Erythroblast (primary cell): ENCODE results near the gene EXOC2.

ENCODE experiments used
- DNase-seq, 2 experiments: peaks; one replicate each; lab custom pipeline; 2025; lab: John Stamatoyannopoulos, UW
- GATA1 ChIP-seq: IDR thresholded peaks from 2 replicates; pipeline ENCODE4 v1.6.1; 2011; ENCODE audit warnings: low read depth, mild to moderate bottlenecking, control low read depth, low read length, moderate library complexity
- POLR2A ChIP-seq: IDR thresholded peaks from 2 replicates; pipeline ENCODE4 v1.6.1; 2011; ENCODE audit warnings: mild to moderate bottlenecking, low read length

The EXOC2 gene

DNA sequence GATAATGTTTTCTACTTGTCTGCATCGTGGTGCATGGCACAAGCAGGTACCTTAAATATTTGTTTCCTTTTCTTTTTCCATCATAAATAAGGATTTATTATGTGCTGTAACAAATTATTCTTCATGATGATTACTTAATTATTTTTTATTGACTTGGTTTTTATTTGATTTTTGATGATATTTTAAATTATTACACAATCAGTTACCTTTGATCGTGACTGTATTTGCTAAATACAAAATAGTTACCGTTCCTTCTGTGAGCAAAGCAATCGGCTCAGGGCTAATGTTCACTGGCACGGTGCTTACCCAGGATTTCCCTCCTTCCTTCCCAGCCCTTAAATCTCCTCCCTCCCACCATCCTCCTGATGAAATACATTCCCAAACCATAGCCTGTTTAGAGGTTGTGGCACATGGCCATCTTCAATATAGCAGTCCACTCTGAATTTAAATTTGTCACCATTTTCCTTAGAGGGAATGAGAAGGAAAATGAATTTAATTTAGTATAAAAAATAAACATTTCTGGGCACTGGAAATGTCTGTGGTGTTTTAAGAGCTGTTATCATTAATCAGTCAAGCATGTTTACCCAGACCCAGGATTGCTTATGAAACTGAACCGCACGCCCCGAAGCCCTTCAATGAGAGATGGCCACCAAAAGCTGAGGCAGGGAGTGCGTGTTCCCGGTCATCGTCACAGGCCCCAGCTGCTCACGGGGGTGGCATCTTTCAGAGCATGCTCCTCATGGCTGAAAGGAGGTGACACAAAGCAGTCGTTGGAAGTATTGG lies 23.0 kb upstream of the EXOC2 start:
- TF ChIP-seq POLR2A (no peak), GATA1 (no peak)
- no peak for DNase-seq

DNA sequence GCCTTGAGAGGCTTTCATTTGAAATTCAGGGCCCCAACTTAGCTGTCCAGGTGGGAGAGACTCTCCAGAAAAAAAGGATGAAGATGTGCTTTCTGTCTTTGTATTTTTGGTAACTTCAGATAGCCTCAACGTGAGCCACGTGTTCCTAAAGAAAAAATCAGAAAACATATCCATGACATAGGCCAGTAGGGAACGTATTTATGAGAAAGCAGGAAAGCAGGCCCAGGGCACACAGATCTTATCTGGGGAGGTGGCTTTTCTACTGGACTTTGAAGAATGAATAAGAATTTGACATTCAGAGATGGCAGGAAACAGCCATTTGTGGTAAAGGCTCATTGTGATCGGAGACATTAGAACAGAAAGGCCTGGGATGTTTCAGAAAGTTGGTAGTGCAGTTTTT lies 21.2 kb upstream of the EXOC2 start:
- no peak for TF ChIP-seq POLR2A
- TF ChIP-seq GATA1, result no peak
- no peak for DNase-seq

DNA sequence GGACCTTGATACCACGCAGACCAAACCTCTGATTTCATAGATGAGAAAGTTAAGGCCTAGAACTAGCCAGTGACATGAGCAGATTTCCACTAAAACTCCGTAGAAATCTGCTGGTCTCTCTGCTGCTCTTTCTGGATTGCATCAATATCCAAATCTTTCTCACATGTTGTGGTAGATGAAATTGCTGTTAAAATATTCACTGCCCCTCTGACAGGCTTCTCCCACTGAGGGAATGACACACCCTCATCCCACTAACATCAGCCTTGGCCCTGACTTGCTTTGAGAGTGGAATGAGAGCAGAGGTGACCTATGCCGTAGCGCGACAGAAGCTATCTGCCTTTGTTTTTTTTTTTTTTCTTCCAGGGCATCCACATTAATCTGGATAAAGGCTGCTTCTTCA lies 20.4 kb upstream of the EXOC2 start:
- TF ChIP-seq POLR2A, result no peak
- no peak for TF ChIP-seq GATA1
- DNase-seq, result no peak

DNA sequence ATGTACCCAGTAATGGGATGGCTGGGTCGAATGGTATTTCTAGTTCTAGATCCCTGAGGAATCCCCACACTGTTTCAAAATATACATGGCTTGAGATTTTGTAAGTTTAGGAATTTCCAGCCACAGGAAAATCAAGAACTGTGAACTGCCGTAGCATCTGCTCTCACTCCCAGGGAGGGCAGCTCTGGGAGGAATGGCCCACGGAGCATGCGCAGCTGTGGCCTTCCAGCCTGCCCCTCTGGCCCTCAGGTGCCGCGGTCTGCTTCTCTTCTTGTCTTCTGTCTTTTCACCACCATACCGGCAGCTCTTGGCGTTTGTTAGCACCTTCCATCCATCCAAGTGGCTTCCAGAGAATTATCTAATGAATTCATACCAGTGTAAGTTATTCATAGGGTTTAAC lies 19.9 kb upstream of the EXOC2 start:
- TF ChIP-seq GATA1 (no peak), POLR2A (no peak)
- DNase-seq, result no peak

DNA sequence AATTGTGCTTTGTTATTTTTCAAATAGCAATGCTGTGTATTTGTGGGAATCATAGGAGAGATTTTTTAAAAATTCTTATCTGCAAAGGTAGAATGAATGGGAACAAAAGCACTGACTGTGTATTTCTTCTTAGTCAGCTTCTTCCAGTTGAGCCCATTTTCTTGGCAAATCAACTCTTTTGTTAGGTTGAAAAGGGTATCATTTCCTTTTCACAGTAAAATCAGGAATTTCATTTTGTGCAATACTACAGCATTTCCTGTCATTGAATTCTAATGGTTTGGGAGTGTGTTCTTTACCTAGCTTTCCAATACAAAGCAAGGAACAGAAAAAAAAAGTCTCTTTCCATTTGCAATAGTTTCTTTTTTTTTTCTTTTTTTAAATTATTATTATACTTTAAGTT lies 19.0 kb upstream of the EXOC2 start:
- TF ChIP-seq POLR2A, result no peak
- no peak for TF ChIP-seq GATA1
- DNase-seq, result no peak

DNA sequence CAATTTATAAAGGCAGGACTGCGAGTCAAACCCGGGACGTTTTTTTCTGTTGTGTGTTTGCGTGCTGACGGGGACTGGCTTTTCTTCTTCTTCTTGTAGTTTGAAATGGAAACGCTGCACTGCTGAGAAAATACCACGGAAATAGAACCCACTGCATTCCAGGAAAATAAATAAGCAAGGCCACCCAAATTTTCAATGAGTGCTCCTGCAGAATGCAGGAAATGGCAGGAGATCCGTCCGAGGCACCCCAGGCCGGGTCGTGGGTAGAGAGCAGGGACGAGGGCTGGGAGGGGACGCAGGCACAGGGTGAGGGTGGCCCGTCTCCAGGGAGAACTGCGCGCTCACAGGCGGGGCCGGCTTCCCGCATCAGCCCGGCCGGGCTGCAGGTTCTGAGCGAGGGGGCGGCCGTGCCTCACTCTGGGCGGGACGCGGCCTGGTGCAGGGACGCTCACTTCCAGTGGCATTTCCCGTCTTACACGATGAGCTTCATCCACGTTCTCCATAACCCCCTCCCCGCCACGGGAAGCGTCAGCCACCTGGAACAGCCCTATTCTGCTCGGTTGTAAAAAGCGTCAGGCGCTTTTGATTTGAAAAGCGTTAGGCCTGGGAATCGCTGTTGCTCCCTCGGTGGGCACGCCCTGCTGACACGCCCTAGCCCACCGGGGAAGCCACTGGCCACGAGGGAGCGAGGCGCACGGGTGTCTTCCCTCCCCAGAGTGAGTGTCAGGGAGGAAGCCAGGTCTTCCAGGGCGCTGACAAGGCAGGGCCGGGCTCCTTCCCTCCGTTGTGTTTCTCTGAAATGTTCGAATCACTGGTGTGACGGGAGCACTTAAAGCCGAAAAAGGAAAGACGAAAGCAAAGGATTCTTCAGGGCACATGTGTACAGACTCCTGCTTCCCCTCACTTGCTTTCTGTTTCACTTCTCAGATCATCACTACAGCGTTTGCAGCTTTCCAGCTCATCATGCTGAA lies 17.9 kb upstream of the EXOC2 start:
- no peak for TF ChIP-seq GATA1
- no peak for TF ChIP-seq POLR2A
- peak; percentile 12 for DNase-seq

DNA sequence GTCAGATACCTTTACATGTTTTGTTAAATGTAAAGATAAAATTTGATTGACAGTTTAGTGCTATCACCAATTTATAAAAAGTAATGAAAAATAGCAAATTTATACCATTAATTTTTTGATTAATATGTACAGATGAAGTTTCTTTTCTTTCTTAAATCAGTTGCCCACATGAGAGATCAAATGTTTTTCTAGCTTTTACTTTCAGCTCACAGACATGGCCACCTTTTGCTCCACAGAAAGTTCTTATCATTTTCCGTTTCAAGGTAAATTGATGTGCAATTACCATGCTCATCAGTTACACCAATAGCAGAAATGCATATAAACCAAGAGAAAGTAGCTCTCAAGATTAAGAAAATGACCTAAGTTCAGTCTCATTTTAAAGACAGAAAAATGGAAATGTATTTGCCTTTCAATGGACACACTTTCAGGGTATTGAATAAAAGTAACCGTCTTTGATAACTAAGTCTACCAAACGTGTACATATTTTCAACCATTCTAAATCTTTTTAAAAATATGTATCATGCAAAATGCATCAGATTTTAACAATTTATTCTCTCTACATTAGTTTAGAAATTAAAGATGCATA lies 16.6 kb upstream of the EXOC2 start:
- no peak for DNase-seq
- TF ChIP-seq POLR2A (no peak), GATA1 (no peak)

DNA sequence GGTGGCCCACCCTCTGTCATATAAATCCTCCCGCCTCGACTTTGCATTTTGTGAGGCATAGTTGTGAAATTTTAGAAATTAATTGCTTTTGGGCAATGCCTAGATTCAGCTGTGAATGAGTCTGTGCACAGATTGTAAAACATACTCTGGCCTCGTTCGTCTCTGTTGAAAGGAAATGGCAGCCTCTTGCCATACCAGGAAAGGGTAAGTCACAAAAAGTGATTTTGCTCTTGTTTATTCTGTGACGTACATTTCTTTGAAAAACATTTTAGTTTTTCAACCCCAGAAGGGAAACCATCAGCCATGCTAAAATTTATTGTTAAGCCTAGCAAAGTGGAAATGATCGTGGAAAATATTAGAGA lies 15.3 kb upstream of the EXOC2 start:
- DNase-seq, result no peak
- TF ChIP-seq GATA1, result no peak
- TF ChIP-seq POLR2A, result no peak

DNA sequence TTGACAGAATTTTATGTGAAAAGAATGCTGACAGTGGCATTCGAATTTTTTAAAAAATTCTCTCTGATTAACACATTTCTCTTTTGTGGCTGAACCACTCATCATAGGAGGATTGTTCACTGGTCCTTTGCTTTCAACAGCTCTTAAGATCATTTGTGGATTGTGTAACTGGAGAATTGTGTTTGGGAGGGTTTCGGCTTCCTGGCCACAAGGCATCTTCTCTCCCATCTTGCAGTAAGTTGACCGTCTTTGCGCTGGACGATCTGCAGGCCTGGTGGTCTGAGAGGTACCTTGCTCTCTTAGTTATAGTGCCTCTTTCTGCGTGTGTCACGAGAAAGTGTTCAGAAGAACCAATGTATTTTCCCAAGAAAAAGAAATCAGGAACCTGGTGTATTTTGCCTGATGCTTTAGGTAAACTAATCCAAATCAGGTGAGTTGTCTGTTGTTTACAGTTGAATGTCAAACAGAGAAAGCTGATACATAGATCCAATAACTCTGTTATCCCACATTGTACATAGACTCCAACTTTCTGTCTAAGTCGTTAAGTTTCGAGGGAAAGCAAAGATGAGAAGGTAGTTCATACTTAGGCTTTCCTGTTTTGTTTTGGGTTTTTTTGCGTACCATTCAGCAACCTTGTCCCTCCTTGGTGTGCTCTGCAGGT lies 14.8 kb upstream of the EXOC2 start:
- no peak for DNase-seq
- TF ChIP-seq POLR2A (no peak), GATA1 (no peak)

DNA sequence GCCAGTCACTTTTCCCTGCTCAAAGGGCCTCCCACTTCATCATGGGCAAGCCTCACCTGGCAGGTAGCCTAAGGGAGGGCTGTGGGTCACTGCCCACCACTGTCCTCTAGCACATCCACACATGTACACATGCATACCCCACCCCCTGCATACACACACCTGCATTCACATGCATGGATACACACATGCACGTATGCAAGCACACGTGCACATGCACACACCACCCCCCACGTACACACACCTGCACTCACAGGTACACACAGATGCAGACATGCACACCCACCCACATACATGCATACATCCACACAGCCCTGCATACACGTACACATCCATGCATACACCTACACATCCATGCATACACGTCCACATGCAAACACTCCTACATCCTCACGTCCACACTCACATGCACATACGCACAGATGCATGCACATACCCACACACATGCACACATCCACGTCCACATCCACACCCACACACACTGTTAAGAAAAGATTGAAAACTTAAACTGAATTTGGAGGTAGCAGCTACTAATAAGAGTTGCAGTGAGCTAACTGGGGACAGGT lies 14.0 kb upstream of the EXOC2 start:
- no peak for TF ChIP-seq GATA1
- TF ChIP-seq POLR2A, result no peak
- DNase-seq, result no peak

DNA sequence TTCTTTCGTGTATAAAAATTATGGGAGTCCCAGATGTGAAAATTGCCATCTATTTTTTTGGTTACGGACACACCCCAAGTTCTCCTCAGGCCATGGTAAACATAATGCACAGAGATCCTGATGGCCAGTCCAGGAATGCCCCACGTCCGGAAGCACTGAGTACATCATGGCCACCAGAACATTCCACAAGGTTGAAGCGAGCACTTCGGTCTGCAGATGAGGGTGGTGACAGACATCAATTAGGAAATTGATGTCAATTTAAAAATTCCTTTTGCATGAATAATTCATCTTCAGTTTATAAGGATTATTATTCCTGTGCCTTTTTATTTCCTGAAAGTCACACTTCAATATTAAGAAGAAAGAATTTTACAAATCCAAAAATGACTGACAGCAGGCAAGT lies 13.2 kb upstream of the EXOC2 start:
- TF ChIP-seq GATA1 (no peak), POLR2A (no peak)
- no peak for DNase-seq

DNA sequence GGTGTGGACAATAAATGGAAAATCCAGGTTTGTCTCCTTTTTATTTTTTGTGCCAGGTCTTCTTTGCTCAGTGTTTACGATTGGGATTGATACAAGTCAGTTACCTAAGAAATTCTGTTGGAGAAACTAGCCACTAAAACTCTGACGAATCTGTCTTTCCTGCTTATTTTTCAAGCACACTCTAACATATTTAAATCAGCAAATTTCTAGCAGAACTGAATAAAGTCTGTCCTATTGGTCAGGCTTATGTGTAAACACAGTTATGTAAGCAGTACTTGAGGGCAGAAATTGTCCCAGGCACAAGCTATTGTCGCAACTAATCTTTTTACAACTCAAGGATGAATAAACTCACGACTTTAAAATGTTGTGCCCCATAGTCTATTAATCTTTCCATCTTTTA lies 12.1 kb upstream of the EXOC2 start:
- DNase-seq, result no peak
- TF ChIP-seq GATA1, result no peak
- TF ChIP-seq POLR2A, result no peak

DNA sequence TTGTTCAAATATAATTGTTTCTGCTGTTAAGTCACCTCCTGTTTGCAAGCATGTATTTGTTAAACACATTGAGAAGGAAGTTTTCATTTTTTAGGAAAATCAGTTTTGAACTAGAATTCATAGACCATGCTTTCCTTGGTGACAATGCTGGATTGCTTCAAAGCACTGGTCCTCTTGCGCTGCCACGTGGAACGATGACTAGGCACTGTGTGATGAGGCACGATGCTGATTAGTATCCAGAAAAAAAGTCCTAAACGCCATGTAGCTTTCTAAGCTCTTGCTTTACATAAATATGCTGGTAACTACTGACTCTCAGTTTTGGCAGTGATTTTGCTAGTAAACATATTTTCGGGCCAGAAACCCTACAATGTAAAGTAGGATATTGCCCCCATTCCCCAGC lies 11.1 kb upstream of the EXOC2 start:
- TF ChIP-seq POLR2A (no peak), GATA1 (no peak)
- DNase-seq, result no peak

DNA sequence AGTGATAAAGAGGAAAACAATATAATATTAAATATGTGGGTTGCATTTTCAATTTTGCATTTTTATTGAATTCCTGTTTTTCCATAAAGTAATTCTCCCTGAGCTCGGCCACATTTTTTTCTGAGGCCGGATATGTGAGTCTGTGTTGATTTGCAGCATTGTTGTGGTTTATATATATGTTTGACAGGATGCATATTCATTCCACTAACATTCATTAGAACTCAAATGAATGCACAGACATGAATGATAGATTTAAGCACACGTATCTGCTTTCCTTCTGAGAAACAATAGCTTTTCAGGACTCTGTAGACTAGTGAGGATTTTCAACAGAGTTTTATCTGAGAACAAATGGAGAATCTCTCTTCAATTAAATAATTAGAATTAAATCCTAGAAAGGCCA lies 10.6 kb upstream of the EXOC2 start:
- DNase-seq, result no peak

More for the DNA sequence above, 10.6 kb upstream of the EXOC2 start:
- no peak for TF ChIP-seq GATA1
- no peak for TF ChIP-seq POLR2A
